HepG2 (cell line): ENCODE data around the gene FYB2. TPM values are rescaled to one million over a fixed set of nuclear protein-coding genes. Genes with fewer than 3 reads are reported as not detected.

Source experiments
- ATAC-seq: fragments of 200-7000 bp; cut with Tn5 transposase; 3 replicates; pipeline ENCODE4 v1.9.1; 2020; ENCODE audit warnings: mild to moderate bottlenecking, moderate library complexity
- BruUV-seq: library from RNA; stranded (reverse); fragments of 400-500 nt; replicated peaks from 2 replicates; lab custom pipeline; 2021; lab: Mats Ljungman, UMichigan
- CTCF ChIA-PET: fragments of 300-600 bp; formaldehyde crosslinking; extraction: SDS; loops from one replicate; lab custom pipeline; 2021; ENCODE audit warnings: low total read pairs, inconsistent platforms, low intra/inter-chr PET ratio; lab: Yijun Ruan, JAX
- POLR2A ChIA-PET: fragments of 350-600 bp; sonication (Branson Sonifier 250); formaldehyde crosslinking; loops from one replicate; lab custom pipeline; 2020; ENCODE audit warnings: antibody characterized with exemption, inconsistent platforms; lab: Yijun Ruan, JAX
- DNase-seq: peaks from one replicate; pipeline ENCODE4 v3.0.0-alpha.2; 2015; ENCODE audit warnings: low spot score
- FAIRE-seq: peaks from 3 replicates; lab custom pipeline; 2011; peaks lifted over from hg19 to GRCh38; lab: Jason Lieb, UNC
- H2AFZ ChIP-seq: one replicate; pipeline ENCODE4 v1.6.1; 2011; ENCODE audit warnings: low read length, inconsistent platforms
- H3K27ac ChIP-seq: fragments of 300-600 bp; 3 replicates; pipeline ENCODE4 v1.8.0; 2011; ENCODE audit warnings: mixed run types, mild to moderate bottlenecking, mixed read lengths, low read length, inconsistent platforms; ENCODE audit not compliant: insufficient read depth; ENCODE audit errors: extremely low read length
- H3K27me3 ChIP-seq, 2 experiments: fragments of 200-600 bp in 1 of 2; 2 replicates in 1 of 2; 3 replicates in 1 of 2; pipeline versions ENCODE4 v1.6.0 to v1.8.0; 2011; ENCODE audit warnings: low read length in 2 of 2, mild to moderate bottlenecking in 2 of 2, moderate library complexity in 2 of 2, inconsistent platforms in 1 of 2; ENCODE audit not compliant: insufficient read depth in 2 of 2, control insufficient read depth in 1 of 2
- H3K36me3 ChIP-seq, 2 experiments: fragments of 200-600 bp in 1 of 2; replicated peaks in 1 of 2; 2 replicates in 1 of 2; 3 replicates in 1 of 2; pipeline versions ENCODE4 v1.5.1 to v1.8.0; 2011; ENCODE audit warnings: low read length in 2 of 2, inconsistent platforms in 1 of 2; ENCODE audit not compliant: insufficient read depth in 2 of 2, control insufficient read depth in 1 of 2
- H3K4me1 ChIP-seq: 2 replicates; pipeline ENCODE4 v1.5.1; 2012; ENCODE audit warnings: low read length, inconsistent platforms; ENCODE audit not compliant: insufficient read depth
- H3K4me2 ChIP-seq: 2 replicates; pipeline ENCODE4 v1.6.0; 2011; ENCODE audit warnings: low read depth, low read length, inconsistent platforms
- H3K4me3 ChIP-seq, 3 experiments: fragments of 200-600 bp in 1 of 3; sonication (generic), shearing (Covaris generic) in 1 of 3; replicated peaks in 1 of 3; 2 replicates each; pipeline ENCODE4 v1.5.1; 2011 to 2016; ENCODE audit warnings: low read length in 3 of 3, inconsistent platforms in 2 of 3, low read depth in 2 of 3, mild to moderate bottlenecking in 2 of 3, control low read depth in 1 of 3, mixed read lengths in 1 of 3; ENCODE audit not compliant: insufficient read depth in 1 of 3
- H3K79me2 ChIP-seq: one replicate; pipeline ENCODE4 v1.6.1; 2011; ENCODE audit warnings: low read length, inconsistent platforms; ENCODE audit not compliant: insufficient read depth
- H3K9ac ChIP-seq: 2 replicates; pipeline ENCODE4 v1.6.0; 2011; ENCODE audit warnings: mild to moderate bottlenecking, low read depth, low read length, inconsistent platforms; ENCODE audit not compliant: insufficient read depth
- H3K9me3 ChIP-seq: 2 replicates; pipeline ENCODE4 v1.5.1; 2012; ENCODE audit warnings: mild to moderate bottlenecking, low read length
- H4K20me1 ChIP-seq: 2 replicates; pipeline ENCODE4 v1.6.0; 2011; ENCODE audit warnings: inconsistent platforms, mild to moderate bottlenecking, low read length, moderate library complexity; ENCODE audit not compliant: insufficient read depth
- ATF1 ChIP-seq: IDR thresholded peaks from 2 replicates; pipeline ENCODE4 v1.6.1; 2016; ENCODE audit warnings: mild to moderate bottlenecking, control low read depth
- CEBPB ChIP-seq: IDR thresholded peaks from 2 replicates; pipeline ENCODE4 v1.6.1; 2011; ENCODE audit warnings: low read depth, low read length, improper control_type of control experiment, borderline replicate concordance
- FOSL2 ChIP-seq: sonication (generic); formaldehyde crosslinking; IDR thresholded peaks from 2 replicates; pipeline ENCODE4 v1.4.0; 2020; ENCODE audit warnings: missing genetic modification reagents
- LBX2 ChIP-seq: sonication (generic); formaldehyde crosslinking; IDR thresholded peaks from 2 replicates; pipeline ENCODE4 v1.5.0; 2020; ENCODE audit warnings: missing genetic modification reagents, mild to moderate bottlenecking, borderline replicate concordance
- NR2F6 ChIP-seq, 2 experiments: IDR thresholded peaks; 2 replicates each; pipeline ENCODE4 v1.6.1; 2016; ENCODE audit warnings: antibody characterized with exemption in 1 of 2, mild to moderate bottlenecking in 1 of 2
- PBX2 ChIP-seq: IDR thresholded peaks from 2 replicates; pipeline ENCODE4 v1.6.1; 2016; ENCODE audit warnings: control low read depth
- SMAD3 ChIP-seq: sonication (generic); formaldehyde crosslinking; IDR thresholded peaks from 2 replicates; pipeline ENCODE4 v1.4.0; 2020; ENCODE audit warnings: missing genetic modification reagents
- SMC3 ChIP-seq: IDR thresholded peaks from 2 replicates; pipeline ENCODE4 v1.6.1; 2011; ENCODE audit warnings: low read length, improper control_type of control experiment
- XRCC5 ChIP-seq: fragments of 200-400 bp; formaldehyde crosslinking; optimal IDR thresholded peaks from 2 replicates; pipeline ENCODE3; 2017; ENCODE audit warnings: mild to moderate bottlenecking, low read length
- ZBTB7B ChIP-seq: sonication (generic); formaldehyde crosslinking; IDR thresholded peaks from 2 replicates; pipeline ENCODE4 v1.4.0; 2020; ENCODE audit warnings: missing genetic modification reagents
- ZNF251 ChIP-seq: sonication (generic); formaldehyde crosslinking; IDR thresholded peaks from 2 replicates; pipeline ENCODE4 v1.9.0; 2021; ENCODE audit warnings: mild to moderate bottlenecking, missing genetic modification reagents
- ZNF574 ChIP-seq: sonication (generic); formaldehyde crosslinking; IDR thresholded peaks from 2 replicates; pipeline ENCODE4 v1.4.0; 2020; ENCODE audit warnings: missing genetic modification reagents
- ZNF709 ChIP-seq: sonication (generic); formaldehyde crosslinking; IDR thresholded peaks from 2 replicates; pipeline ENCODE4 v1.5.0; 2020; ENCODE audit warnings: mild to moderate bottlenecking, missing genetic modification reagents
- ZNF777 ChIP-seq: sonication (generic); formaldehyde crosslinking; IDR thresholded peaks from 2 replicates; pipeline ENCODE4 v1.4.0; 2020; ENCODE audit warnings: missing genetic modification reagents
- ZNF816 ChIP-seq: sonication (generic); formaldehyde crosslinking; IDR thresholded peaks from 2 replicates; pipeline ENCODE4 v1.8.0; 2022; ENCODE audit warnings: missing genetic modification reagents, mild to moderate bottlenecking, borderline replicate concordance
- ZSCAN9 ChIP-seq: IDR thresholded peaks from 2 replicates; pipeline ENCODE4 v1.6.1; 2016; ENCODE audit warnings: borderline replicate concordance
- WGBS: methylation state at CpG from one replicate; pipeline ENCODE4 v1.1.6; 2017; ENCODE audit warnings: low lambda C conversion rate; 5-methylcytosine and 5-hydroxymethylcytosine counted together
- in situ Hi-C: cut with HindIII; loops from 2 replicates; pipeline ENCODE4 v1.10.0; 2017; ENCODE audit warnings: low pct_unique_long_range_greater_than_20kb; ENCODE audit not compliant: extremely low pct_ligation_motif_present
- intact Hi-C: fragments of 100-400 bp; cut with micrococcal nuclease; formaldehyde crosslinking; loops from one replicate; pipeline ENCODE4 v1.10.0; 2022; ENCODE audit not compliant: unreplicated experiment
- polyA plus RNA-seq, 8 experiments: library from polyadenylated mRNA; depleted of rRNA in 3 of 8; stranded (reverse) in 7 of 8; unstranded in 1 of 8; fragments of >200 nt; fragmentation: Illumina TruSeq in 4 of 8; extraction: Trizol in 4 of 8; gene quantifications; 2 replicates each; pipeline versions ENCODE4 v1.2.1 to v1.2.3, GENCODE V29; 2011 to 2016; ENCODE audit warnings: low read depth in 4 of 8, missing spikeins in 1 of 8, mixed read lengths in 1 of 8; ENCODE audit not compliant: insufficient read depth in 1 of 8
- total RNA-seq, 5 experiments: library from RNA; depleted of rRNA; stranded (reverse); fragments of >200 nt; fragmentation: Illumina TruSeq; extraction: Trizol; gene quantifications; 2 replicates each; pipeline ENCODE4 v1.2.3, GENCODE V29; 2016; ENCODE audit warnings: low read depth in 1 of 5
- TF ChIP-seq, protein P1 (sequence below): sonication (generic); formaldehyde crosslinking; IDR thresholded peaks from 2 replicates; pipeline ENCODE4 v1.4.0; 2020; ENCODE audit warnings: missing genetic modification reagents, borderline replicate concordance

The FYB2 gene
- total and polyA plus RNA-seq, 2 of the 13 experiments (the other 11 are each of a cell fraction or from before 2014, with no cell fraction given), result 1.2 to 2.7 TPM

- Histone ChIP-seq H3K27ac (peak overlapping the region; percentile 63), H3K9me3 (no peaks in the 10 kb centered on the region), H3K36me3 (no peaks in the 10 kb centered on the region), H3K27me3 (no peaks in the 10 kb centered on the region), H4K20me1 (no peaks in the 10 kb centered on the region), H3K9ac (peak overlapping the region; percentile 47), H2AFZ (peak overlapping the region; percentile 55), H3K79me2 (no peaks in the 10 kb centered on the region), H3K4me3 (peak overlapping the region in 1 of 3 experiments; percentile 8; a peak in 1 of 6 replicates), H3K4me1 (peaks cover 19% of the 10 kb centered on the region), H3K4me2 (peak overlapping the region; percentile 56)
- CTCF ChIA-PET, result no interaction called here
- FAIRE-seq (peak; percentile 78), ATAC-seq (peak; percentile 98), DNase-seq (peak; percentile 78)
- POLR2A ChIA-PET, result interaction anchor here (0.9 to 1.3 kb wide), 2 partner anchors 23 to 38 kb away, joined by 3 to 7 read pairs; partner anchors contain the start of gene FYB2
- intact Hi-C loops (loop anchor here (2.0 kb wide), 1 partner anchor 23 kb away; no protein-coding TSS in a partner anchor), in situ Hi-C loops (no loop called here)
- no TSS peak for BruUV-seq
- WGBS, result 31% methylated on average over 3 of the region's 3 CpGs
- TF ChIP-seq, protein P1, sequence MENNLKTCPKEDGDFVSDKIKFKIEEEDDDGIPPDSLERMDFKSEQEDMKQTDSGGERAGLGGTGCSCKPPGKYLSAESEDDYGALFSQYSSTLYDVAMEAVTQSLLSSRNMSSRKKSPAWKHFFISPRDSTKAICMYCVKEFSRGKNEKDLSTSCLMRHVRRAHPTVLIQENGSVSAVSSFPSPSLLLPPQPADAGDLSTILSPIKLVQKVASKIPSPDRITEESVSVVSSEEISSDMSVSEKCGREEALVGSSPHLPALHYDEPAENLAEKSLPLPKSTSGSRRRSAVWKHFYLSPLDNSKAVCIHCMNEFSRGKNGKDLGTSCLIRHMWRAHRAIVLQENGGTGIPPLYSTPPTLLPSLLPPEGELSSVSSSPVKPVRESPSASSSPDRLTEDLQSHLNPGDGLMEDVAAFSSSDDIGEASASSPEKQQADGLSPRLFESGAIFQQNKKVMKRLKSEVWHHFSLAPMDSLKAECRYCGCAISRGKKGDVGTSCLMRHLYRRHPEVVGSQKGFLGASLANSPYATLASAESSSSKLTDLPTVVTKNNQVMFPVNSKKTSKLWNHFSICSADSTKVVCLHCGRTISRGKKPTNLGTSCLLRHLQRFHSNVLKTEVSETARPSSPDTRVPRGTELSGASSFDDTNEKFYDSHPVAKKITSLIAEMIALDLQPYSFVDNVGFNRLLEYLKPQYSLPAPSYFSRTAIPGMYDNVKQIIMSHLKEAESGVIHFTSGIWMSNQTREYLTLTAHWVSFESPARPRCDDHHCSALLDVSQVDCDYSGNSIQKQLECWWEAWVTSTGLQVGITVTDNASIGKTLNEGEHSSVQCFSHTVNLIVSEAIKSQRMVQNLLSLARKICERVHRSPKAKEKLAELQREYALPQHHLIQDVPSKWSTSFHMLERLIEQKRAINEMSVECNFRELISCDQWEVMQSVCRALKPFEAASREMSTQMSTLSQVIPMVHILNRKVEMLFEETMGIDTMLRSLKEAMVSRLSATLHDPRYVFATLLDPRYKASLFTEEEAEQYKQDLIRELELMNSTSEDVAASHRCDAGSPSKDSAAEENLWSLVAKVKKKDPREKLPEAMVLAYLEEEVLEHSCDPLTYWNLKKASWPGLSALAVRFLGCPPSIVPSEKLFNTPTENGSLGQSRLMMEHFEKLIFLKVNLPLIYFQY, result peak; percentile 89; the same call in 1 of the 2 replicates
- TF ChIP-seq PBX2 (CRISPR knock-in tag), result no peak
- TF ChIP-seq ATF1 (CRISPR knock-in tag), result no peak
- TF ChIP-seq ZNF816 (CRISPR knock-in tag), result no peak
- no peak for TF ChIP-seq LBX2 (CRISPR knock-in tag)
- TF ChIP-seq NR2F6 (IDR thresholded peaks at IDR 0.05), result peak; percentile 36; the same call in 1 of the 2 replicates
- TF ChIP-seq NR2F6 (CRISPR knock-in tag; IDR thresholded peaks at IDR 0.05), result no peak
- TF ChIP-seq ZSCAN9 (CRISPR knock-in tag), result no peak
- no peak for TF ChIP-seq ZNF777 (CRISPR knock-in tag)
- no peak for TF ChIP-seq ZNF251 (CRISPR knock-in tag)
- TF ChIP-seq SMAD3, result no peak
- TF ChIP-seq ZNF709, result no peak
- TF ChIP-seq CEBPB, result peak; percentile 93
- 0 out of 2 replicates have a peak, but pooled peaks have one; percentile 35 for TF ChIP-seq ZNF574
- no peak for TF ChIP-seq SMC3
- TF ChIP-seq XRCC5, result peak; percentile 25
- TF ChIP-seq ZBTB7B, result no peak
- peak; percentile 76 for TF ChIP-seq FOSL2 (CRISPR knock-in tag)
These were observed 39.0 kb downstream of the FYB2 start for GRCh38 chr1:56780128-56780750.
